HepG2 (cell line): Measurements from ENCODE around the gene CHD2.

Experiments
- MYNN ChIP-seq: sonication (generic); formaldehyde crosslinking; IDR thresholded peaks from 2 replicates; pipeline ENCODE4 v1.4.0; 2020; ENCODE audit warnings: mild to moderate bottlenecking, low read depth, missing genetic modification reagents
- TF ChIP-seq, protein P1 (sequence below): sonication (generic); formaldehyde crosslinking; IDR thresholded peaks from 2 replicates; pipeline ENCODE4 v1.5.0; 2020; ENCODE audit warnings: mild to moderate bottlenecking, missing genetic modification reagents, moderate library complexity

DNA sequence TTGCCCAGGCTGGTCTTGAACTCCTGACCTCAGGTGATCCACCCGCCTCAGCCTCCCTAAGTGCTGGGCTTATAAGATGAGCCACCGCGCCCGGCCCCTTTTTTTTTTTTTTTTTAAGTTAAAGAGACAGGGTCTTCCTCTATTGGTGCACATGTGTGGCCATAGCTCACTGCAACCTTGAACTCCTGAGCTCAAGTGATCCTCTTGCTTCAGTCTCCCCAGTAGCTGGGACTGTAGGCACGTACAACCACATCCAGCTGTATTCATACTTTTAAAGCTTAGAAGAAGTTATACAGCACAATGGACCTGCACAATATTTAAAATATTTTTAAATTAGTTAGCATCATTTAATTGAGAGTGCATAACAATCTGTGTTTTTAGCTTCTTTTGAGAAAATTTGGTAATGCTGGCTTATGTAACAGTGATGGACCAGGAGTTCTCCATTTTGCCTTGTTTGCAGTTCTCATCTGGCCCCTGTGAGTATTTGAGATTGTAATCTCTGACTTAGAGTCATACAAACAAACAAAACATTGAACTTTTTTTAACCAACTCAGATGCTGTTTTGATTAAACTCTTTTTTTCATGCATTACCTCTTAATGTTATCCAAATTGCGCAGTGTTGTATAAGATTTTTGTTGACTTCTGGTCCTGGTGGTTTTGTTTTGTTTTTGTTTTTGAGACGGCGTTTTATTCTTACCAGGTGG lies 33.0 kb downstream of the CHD2 start:
- TF ChIP-seq, protein P1, sequence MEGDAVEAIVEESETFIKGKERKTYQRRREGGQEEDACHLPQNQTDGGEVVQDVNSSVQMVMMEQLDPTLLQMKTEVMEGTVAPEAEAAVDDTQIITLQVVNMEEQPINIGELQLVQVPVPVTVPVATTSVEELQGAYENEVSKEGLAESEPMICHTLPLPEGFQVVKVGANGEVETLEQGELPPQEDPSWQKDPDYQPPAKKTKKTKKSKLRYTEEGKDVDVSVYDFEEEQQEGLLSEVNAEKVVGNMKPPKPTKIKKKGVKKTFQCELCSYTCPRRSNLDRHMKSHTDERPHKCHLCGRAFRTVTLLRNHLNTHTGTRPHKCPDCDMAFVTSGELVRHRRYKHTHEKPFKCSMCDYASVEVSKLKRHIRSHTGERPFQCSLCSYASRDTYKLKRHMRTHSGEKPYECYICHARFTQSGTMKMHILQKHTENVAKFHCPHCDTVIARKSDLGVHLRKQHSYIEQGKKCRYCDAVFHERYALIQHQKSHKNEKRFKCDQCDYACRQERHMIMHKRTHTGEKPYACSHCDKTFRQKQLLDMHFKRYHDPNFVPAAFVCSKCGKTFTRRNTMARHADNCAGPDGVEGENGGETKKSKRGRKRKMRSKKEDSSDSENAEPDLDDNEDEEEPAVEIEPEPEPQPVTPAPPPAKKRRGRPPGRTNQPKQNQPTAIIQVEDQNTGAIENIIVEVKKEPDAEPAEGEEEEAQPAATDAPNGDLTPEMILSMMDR: no peak
- TF ChIP-seq MYNN: no peak
